NCI-H82 (cell line): Measurements from ENCODE around the gene ANXA5.

Experiments used
- DNase-seq: peaks from one replicate; lab custom pipeline; 2025; lab: John Stamatoyannopoulos, UW

ANXA5 gene

DNA sequence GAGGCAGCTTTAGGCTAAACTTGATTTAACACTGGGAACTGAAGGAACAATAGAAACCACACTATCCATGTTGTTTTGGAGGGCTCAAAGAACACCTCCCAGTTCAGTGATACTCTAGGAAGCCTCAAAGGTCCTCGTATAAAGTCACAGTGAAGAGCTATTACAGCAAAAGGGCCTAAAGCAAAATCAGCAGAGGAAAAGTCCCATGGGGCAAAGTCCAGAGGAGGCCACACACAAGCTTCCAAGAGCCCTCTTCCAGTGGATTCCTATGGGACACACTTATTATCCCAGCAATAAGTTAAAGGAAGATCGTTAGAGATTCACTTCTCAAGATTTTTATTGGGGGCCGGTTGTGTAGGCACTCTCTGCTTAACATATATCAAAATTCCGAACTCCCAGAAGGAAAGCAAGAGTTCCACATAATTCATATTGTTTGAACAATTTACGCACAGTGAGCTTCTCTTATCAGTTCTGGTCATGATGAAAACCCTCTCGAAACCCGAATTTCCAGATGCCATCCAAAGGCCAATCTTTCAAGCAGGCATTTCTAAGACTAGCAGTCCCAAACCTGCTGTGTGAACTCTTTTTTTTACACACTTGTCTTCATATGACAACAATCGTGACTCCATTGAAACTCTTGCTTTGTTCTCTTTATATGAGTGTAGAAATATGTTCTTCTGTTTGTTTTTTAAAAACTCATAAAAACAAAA is 53.7 kb downstream of the ANXA5 start:
- DNase-seq, result no peak

DNA sequence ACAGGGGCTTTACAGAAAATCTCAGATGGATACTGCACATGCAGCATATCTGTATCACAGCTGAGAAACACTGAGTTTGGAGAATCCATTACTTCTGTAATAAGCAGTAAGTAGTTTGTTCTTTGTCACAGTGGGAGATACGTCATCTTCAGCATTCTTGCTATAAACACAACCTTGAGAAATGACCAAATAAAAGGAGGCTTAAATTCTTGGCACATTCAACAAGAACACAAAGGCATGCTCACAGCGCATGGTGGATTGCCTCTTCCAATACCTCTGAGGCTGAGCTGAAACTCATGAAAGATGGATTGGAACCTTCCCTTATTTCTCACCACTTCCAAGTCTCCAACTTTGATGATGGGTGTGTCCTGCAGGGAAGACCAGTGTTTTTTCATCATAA is 54.5 kb downstream of the ANXA5 start:
- DNase-seq, result no peak

DNA sequence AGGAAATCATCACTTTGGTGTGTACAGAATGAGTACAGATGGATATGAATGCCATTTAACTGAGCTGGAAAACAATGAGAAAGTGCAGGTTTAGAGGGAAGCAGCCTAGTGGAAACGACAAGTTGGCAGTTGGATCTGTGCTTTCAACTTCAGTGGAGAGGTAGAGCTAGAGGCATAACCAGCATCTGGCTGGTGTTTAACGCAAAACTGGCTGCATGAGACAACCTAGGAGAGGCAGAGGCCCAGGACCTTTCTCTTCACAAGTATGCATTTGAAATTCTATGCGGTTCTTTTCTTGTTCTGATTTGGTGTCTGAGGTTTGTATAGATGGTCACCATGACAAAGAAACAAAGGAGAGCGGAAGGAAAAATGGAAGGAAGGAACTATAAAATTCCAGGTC is 63.1 kb downstream of the ANXA5 start:
- no peak for DNase-seq

DNA sequence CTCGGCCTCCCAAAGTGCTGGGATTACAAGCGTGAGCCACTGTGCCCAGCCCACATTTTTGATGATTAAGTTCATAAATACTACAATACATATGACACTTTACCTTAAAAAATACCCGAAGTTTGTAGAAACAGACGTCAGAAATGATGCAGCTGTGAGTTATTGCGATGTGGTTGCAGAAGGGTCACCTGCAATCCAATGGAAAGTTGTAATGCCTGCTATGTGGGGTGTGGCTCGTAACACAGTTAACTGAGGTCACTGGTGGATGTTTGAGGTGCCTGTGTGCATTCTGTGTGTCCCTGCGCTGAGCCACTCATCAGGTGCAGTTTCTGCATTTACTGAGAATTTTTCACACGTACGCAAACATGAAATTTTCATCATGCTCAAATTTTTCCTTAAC is 64.1 kb downstream of the ANXA5 start:
- DNase-seq, result no peak
